OCI-LY7 (cell line): ENCODE measurements around the gene NMUR2.

Source experiments
- EZH2phosphoT487 ChIP-seq: fragments of 200-600 bp; sonication (generic); IDR thresholded peaks from 2 replicates; pipeline ENCODE4 v1.6.1; 2018; ENCODE audit warnings: low read depth, borderline replicate concordance, mild to moderate bottlenecking, mixed run types, antibody characterized with exemption, low read length, moderate library complexity, mixed read lengths
- TF ChIP-seq, protein P1 (sequence below): fragments of 200-600 bp; sonication (generic); conservative IDR thresholded peaks from 2 replicates; pipeline ENCODE4 v1.5.1; 2014; ENCODE audit warnings: mild to moderate bottlenecking, antibody characterized with exemption, low read length, moderate library complexity, mixed read lengths

GRCh38 chr5:152427721-152428120, 22.6 kb upstream of the NMUR2 start:
- TF ChIP-seq, protein P1, sequence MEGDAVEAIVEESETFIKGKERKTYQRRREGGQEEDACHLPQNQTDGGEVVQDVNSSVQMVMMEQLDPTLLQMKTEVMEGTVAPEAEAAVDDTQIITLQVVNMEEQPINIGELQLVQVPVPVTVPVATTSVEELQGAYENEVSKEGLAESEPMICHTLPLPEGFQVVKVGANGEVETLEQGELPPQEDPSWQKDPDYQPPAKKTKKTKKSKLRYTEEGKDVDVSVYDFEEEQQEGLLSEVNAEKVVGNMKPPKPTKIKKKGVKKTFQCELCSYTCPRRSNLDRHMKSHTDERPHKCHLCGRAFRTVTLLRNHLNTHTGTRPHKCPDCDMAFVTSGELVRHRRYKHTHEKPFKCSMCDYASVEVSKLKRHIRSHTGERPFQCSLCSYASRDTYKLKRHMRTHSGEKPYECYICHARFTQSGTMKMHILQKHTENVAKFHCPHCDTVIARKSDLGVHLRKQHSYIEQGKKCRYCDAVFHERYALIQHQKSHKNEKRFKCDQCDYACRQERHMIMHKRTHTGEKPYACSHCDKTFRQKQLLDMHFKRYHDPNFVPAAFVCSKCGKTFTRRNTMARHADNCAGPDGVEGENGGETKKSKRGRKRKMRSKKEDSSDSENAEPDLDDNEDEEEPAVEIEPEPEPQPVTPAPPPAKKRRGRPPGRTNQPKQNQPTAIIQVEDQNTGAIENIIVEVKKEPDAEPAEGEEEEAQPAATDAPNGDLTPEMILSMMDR: no peak
- no peak for TF ChIP-seq EZH2phosphoT487
